ENCODE data around the gene CYREN. TPM values are rescaled to one million over a fixed set of nuclear protein-coding genes. Genes with fewer than 3 reads are reported as not detected.
A peak's percentile ranks its signal among the peaks of the same experiment; 100 is the strongest.

CYREN gene
- total and polyA plus RNA-seq, 2 donors (not counting 1 experiment from before 2014, with no cell fraction given), result 24.4 to 34.5 TPM

DNA sequence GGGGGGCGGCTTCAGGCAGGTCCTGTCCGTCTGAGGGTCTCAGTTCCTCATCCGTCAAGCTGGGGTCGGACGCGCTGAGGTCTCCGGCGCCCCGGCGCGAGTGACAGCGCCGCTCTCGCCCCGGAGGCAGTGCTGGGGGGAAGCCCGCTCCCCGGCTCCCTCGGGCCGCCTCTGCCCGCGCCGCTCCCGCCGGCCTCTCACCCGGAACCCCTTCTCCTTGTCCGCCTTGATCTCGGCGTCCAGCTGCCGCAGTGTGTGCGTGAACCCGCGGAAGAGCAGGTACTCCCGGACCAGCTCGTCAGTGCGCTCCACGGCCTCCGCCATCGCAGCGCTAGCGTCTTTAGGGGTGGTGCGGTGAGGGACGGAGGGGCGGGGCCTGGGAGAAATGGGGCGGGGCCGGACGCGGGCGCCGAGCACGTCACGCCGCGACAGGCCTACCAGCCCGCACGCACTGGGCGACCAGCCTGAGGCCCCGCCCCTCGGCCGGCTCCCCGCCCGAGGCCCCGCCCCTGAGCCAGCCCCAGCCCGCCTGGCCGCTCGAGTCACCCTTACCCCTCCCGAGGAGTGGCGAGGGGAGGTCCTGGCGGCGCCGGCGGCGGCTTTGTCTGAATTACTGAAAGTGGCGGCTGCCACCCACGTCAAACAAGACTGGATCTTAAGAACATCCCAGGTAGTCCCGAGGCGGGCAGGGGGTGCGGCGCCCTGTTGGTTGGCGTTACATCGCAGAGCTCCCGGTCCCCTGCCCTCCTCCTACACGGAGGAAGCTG is 40.9 kb upstream of the CYREN start, which contains the start of gene WDR91:
Gene WDR91, minus strand, starts transcription at position 348 of the 767 bp plus-strand sequence. Its CDS starts 24 bp downstream, at position 324.
- TF ChIP-seq, protein P1, sequence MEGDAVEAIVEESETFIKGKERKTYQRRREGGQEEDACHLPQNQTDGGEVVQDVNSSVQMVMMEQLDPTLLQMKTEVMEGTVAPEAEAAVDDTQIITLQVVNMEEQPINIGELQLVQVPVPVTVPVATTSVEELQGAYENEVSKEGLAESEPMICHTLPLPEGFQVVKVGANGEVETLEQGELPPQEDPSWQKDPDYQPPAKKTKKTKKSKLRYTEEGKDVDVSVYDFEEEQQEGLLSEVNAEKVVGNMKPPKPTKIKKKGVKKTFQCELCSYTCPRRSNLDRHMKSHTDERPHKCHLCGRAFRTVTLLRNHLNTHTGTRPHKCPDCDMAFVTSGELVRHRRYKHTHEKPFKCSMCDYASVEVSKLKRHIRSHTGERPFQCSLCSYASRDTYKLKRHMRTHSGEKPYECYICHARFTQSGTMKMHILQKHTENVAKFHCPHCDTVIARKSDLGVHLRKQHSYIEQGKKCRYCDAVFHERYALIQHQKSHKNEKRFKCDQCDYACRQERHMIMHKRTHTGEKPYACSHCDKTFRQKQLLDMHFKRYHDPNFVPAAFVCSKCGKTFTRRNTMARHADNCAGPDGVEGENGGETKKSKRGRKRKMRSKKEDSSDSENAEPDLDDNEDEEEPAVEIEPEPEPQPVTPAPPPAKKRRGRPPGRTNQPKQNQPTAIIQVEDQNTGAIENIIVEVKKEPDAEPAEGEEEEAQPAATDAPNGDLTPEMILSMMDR (conservative IDR thresholded peaks at IDR 0.05 in 1 of 2, IDR thresholded peaks at IDR 0.05 in 1 of 2; ENCODE audit: low read depth in 1 of 2, low read length in 2 of 2), result no peak
- TF ChIP-seq EZH2 (IDR thresholded peaks at IDR 0.05; ENCODE audit: low read length, missing control alignments), result no peak

DNA sequence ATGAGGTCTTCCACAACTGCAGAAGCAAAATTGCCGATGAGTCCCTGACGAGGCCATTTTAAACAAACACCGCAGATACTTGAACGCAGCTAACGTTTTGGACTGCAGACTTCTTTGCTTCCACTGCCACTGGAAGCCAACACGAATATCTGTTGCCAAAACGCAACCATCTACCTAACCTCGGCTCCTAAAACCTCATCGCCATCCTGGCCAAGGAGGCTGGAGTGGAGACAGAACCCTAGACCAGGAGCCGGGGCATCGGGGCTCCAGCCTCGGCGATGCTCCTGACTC is 40.3 kb upstream of the CYREN start:
- DNase-seq (ENCODE audit: low read depth in 2 of 2), result peak in 1 of 2 donors; percentile 30

More for the DNA sequence above, 40.9 kb upstream of the CYREN start, which contains the start of gene WDR91:
- Histone ChIP-seq H3K9me3 (ENCODE audit: control insufficient read depth, insufficient read depth, low read depth, low read length) (no peaks in the 10 kb centered on the region), H3K79me2 (ENCODE audit: control insufficient read depth, insufficient read depth, low read length) (no peaks in the 10 kb centered on the region), H3K4me2 (ENCODE audit: extremely low read depth, insufficient read depth, low read length) (peak within 1 kb of the TSS; percentile 100), H3K36me3 (ENCODE audit: control insufficient read depth, insufficient read depth, low read length) (no peaks in the 10 kb centered on the region), H3K9ac (ENCODE audit: insufficient read depth, low read length) (peak within 1 kb of the TSS; percentile 95), H3K4me1 (ENCODE audit: control insufficient read depth, extremely low read depth, insufficient read depth, low read length) (peaks cover 3% of the 10 kb centered on the region), H3K4me3 (replicated peaks in 1 of 4; ENCODE audit: control extremely low read depth in 1 of 4, insufficient read depth in 1 of 4, low read depth in 3 of 4, low read length in 4 of 4) (peak within 1 kb of the TSS; percentile 83 to 89 (median 87)), H3K27me3 (ENCODE audit: control insufficient read depth, insufficient read depth, low read length) (no peaks in the 10 kb centered on the region), H3K27ac (ENCODE audit: insufficient read depth, low read length) (peak within 1 kb of the TSS; percentile 92), H2AFZ (ENCODE audit: low read length) (peak within 1 kb of the TSS; percentile 98), H4K20me1 (ENCODE audit: control insufficient read depth, extremely low read depth, insufficient read depth, low read length) (no peaks in the 10 kb centered on the region)
- DNase-seq (ENCODE audit: low read depth in 2 of 2), result peak; percentile 83 to 91

DNA sequence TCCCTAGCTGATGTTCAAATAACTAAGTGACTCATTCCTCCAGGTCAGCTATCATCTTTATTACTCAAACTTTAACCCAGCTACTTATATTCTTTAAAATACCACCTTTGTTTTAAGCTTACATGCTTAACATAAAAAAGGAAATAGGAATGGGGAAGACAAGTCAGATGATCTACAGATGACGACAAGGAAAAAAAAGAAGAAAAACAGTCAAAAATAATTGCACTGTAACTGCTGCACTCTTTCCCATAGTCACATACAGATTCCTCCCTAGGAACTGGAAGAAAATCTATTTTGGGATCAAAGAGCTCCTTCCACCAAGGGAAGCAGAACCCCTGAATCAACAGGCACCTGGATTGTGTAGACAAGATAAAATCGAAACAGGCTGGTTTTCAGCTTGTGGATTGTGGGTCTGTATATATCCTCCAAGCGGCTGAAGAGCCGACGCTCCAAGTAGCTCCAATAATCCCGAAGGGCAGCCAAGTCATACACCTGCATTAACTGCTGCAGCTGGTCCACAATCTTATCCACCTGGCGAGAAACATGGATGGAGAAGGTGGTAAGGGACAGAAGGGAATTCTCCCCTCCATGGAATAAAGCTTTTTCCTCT is 38.8 kb upstream of the CYREN start:
- Histone ChIP-seq H3K36me3 (ENCODE audit: control insufficient read depth, insufficient read depth, low read length) (no peaks in the 10 kb centered on the region), H3K9me3 (ENCODE audit: control insufficient read depth, insufficient read depth, low read depth, low read length) (no peaks in the 10 kb centered on the region), H3K79me2 (ENCODE audit: control insufficient read depth, insufficient read depth, low read length) (no peaks in the 10 kb centered on the region), H2AFZ (ENCODE audit: low read length) (no peak overlapping the region), H4K20me1 (ENCODE audit: control insufficient read depth, extremely low read depth, insufficient read depth, low read length) (no peaks in the 10 kb centered on the region), H3K4me3 (replicated peaks in 1 of 4; ENCODE audit: control extremely low read depth in 1 of 4, insufficient read depth in 1 of 4, low read depth in 3 of 4, low read length in 4 of 4) (peak overlapping the region in 1 of 4 experiments; percentile 12), H3K4me2 (ENCODE audit: extremely low read depth, insufficient read depth, low read length) (peak overlapping the region; percentile 68), H3K4me1 (ENCODE audit: control insufficient read depth, extremely low read depth, insufficient read depth, low read length) (peaks cover 13% of the 10 kb centered on the region), H3K27ac (ENCODE audit: insufficient read depth, low read length) (no peak overlapping the region), H3K9ac (ENCODE audit: insufficient read depth, low read length) (no peak overlapping the region), H3K27me3 (ENCODE audit: control insufficient read depth, insufficient read depth, low read length) (no peaks in the 10 kb centered on the region)
- no peak for TF ChIP-seq EZH2 (IDR thresholded peaks at IDR 0.05; ENCODE audit: low read length, missing control alignments)
- TF ChIP-seq, protein P1 (conservative IDR thresholded peaks at IDR 0.05 in 1 of 2, IDR thresholded peaks at IDR 0.05 in 1 of 2; ENCODE audit: low read depth in 1 of 2, low read length in 2 of 2), result no peak
- no peak for DNase-seq (ENCODE audit: low read depth in 2 of 2)

More for the DNA sequence above, 40.3 kb upstream of the CYREN start:
- Histone ChIP-seq H3K9me3 (ENCODE audit: control insufficient read depth, insufficient read depth, low read depth, low read length) (no peaks in the 10 kb centered on the region), H3K9ac (ENCODE audit: insufficient read depth, low read length) (peak overlapping the region; percentile 95), H4K20me1 (ENCODE audit: control insufficient read depth, extremely low read depth, insufficient read depth, low read length) (no peaks in the 10 kb centered on the region), H3K4me2 (ENCODE audit: extremely low read depth, insufficient read depth, low read length) (peak overlapping the region; percentile 86), H2AFZ (ENCODE audit: low read length) (peak overlapping the region; percentile 46), H3K4me3 (replicated peaks in 1 of 4; ENCODE audit: control extremely low read depth in 1 of 4, insufficient read depth in 1 of 4, low read depth in 3 of 4, low read length in 4 of 4) (peak overlapping the region; percentile 66 to 89 (median 84)), H3K27ac (ENCODE audit: insufficient read depth, low read length) (peak overlapping the region; percentile 86), H3K79me2 (ENCODE audit: control insufficient read depth, insufficient read depth, low read length) (no peaks in the 10 kb centered on the region), H3K27me3 (ENCODE audit: control insufficient read depth, insufficient read depth, low read length) (no peaks in the 10 kb centered on the region), H3K36me3 (ENCODE audit: control insufficient read depth, insufficient read depth, low read length) (no peaks in the 10 kb centered on the region), H3K4me1 (ENCODE audit: control insufficient read depth, extremely low read depth, insufficient read depth, low read length) (peaks cover 3% of the 10 kb centered on the region)
- TF ChIP-seq, protein P1 (conservative IDR thresholded peaks at IDR 0.05 in 1 of 2, IDR thresholded peaks at IDR 0.05 in 1 of 2; ENCODE audit: low read depth in 1 of 2, low read length in 2 of 2), result no peak
- no peak for TF ChIP-seq EZH2 (IDR thresholded peaks at IDR 0.05; ENCODE audit: low read length, missing control alignments)
